H9 (cell line): ENCODE measurements around the gene SHPK. TPM values are rescaled to one million over a fixed set of nuclear protein-coding genes. Genes with fewer than 3 reads are reported as not detected.
A peak's percentile ranks its signal among the peaks of the same experiment; 100 is the strongest.

ENCODE experiments used
- DNase-seq: peaks from one replicate; pipeline ENCODE4 v3.0.0-alpha.2; 2017
- H2AFZ ChIP-seq: one replicate; pipeline ENCODE4 v1.6.1; 2013; ENCODE audit warnings: mild to moderate bottlenecking, low read length, control low read depth, moderate library complexity
- H2AK5ac ChIP-seq: 2 replicates; pipeline ENCODE4 v1.6.1; 2013; ENCODE audit warnings: low read length, control low read depth, mixed read lengths; ENCODE audit not compliant: insufficient read length
- H2BK120ac ChIP-seq: one replicate; pipeline ENCODE4 v1.6.1; 2013; ENCODE audit warnings: low read depth, mild to moderate bottlenecking, low read length, control low read depth, inconsistent platforms; ENCODE audit not compliant: poor library complexity, severe bottlenecking
- H2BK12ac ChIP-seq: 2 replicates; pipeline ENCODE4 v1.6.1; 2013; ENCODE audit warnings: low read length, control low read depth, mixed read lengths, low read depth; ENCODE audit not compliant: insufficient read length
- H2BK15ac ChIP-seq: 2 replicates; pipeline ENCODE4 v1.6.1; 2013; ENCODE audit warnings: low read depth, low read length, control low read depth
- H2BK20ac ChIP-seq: one replicate; pipeline ENCODE4 v1.6.1; 2013; ENCODE audit warnings: low read depth, mild to moderate bottlenecking, low read length, control low read depth, inconsistent platforms; ENCODE audit not compliant: poor library complexity, severe bottlenecking
- H2BK5ac ChIP-seq: 2 replicates; pipeline ENCODE4 v1.6.1; 2013; ENCODE audit warnings: low read length, control low read depth, mixed read lengths; ENCODE audit not compliant: insufficient read length
- H3K14ac ChIP-seq: 2 replicates; pipeline ENCODE4 v1.6.1; 2013; ENCODE audit warnings: low read length, control low read depth; ENCODE audit not compliant: insufficient read depth
- H3K18ac ChIP-seq: 2 replicates; pipeline ENCODE4 v1.6.1; 2013; ENCODE audit warnings: low read depth, mild to moderate bottlenecking, mixed read lengths, low read length, control low read depth; ENCODE audit not compliant: insufficient read length
- H3K23ac ChIP-seq: 2 replicates; pipeline ENCODE4 v1.6.1; 2013; ENCODE audit warnings: low read length, control low read depth, mixed read lengths, low read depth; ENCODE audit not compliant: insufficient read length
- H3K23me2 ChIP-seq: 2 replicates; pipeline ENCODE4 v1.6.1; 2013; ENCODE audit warnings: low read depth, mild to moderate bottlenecking, mixed read lengths, low read length, control low read depth; ENCODE audit not compliant: insufficient read length, poor library complexity, severe bottlenecking
- H3K27ac ChIP-seq: 2 replicates; pipeline ENCODE4 v1.5.1; 2013; ENCODE audit warnings: low read length, control low read depth, mixed read lengths, low read depth; ENCODE audit not compliant: insufficient read length
- H3K27me3 ChIP-seq: 2 replicates; pipeline ENCODE4 v1.6.1; 2013; ENCODE audit warnings: low read length, control low read depth, inconsistent platforms; ENCODE audit not compliant: insufficient read depth
- H3K4ac ChIP-seq: 2 replicates; pipeline ENCODE4 v1.6.1; 2013; ENCODE audit warnings: low read depth, mild to moderate bottlenecking, control low read depth, inconsistent platforms, low read length, moderate library complexity
- H3K4me1 ChIP-seq: 2 replicates; pipeline ENCODE4 v1.6.1; 2013; ENCODE audit warnings: low read length, control low read depth, inconsistent platforms; ENCODE audit not compliant: insufficient read depth
- H3K4me2 ChIP-seq: 2 replicates; pipeline ENCODE4 v1.6.1; 2013; ENCODE audit warnings: low read length, control low read depth, mixed read lengths; ENCODE audit not compliant: insufficient read length, insufficient read depth
- H3K56ac ChIP-seq: 2 replicates; pipeline ENCODE4 v1.6.1; 2013; ENCODE audit warnings: low read depth, mild to moderate bottlenecking, mixed read lengths, low read length, control low read depth; ENCODE audit not compliant: insufficient read length
- H3K79me1 ChIP-seq: 2 replicates; pipeline ENCODE4 v1.6.1; 2013; ENCODE audit warnings: low read depth, mild to moderate bottlenecking, moderate library complexity, low read length, control low read depth, inconsistent platforms; ENCODE audit not compliant: insufficient read depth, poor library complexity, severe bottlenecking
- H3K79me2 ChIP-seq: 2 replicates; pipeline ENCODE4 v1.6.1; 2013; ENCODE audit warnings: low read length, control low read depth, inconsistent platforms; ENCODE audit not compliant: insufficient read depth
- H3K9ac ChIP-seq: 2 replicates; pipeline ENCODE4 v1.6.1; 2013; ENCODE audit warnings: low read length, control low read depth, mixed read lengths; ENCODE audit not compliant: insufficient read length; ENCODE audit errors: extremely low read depth
- H3K9me3 ChIP-seq: one replicate; pipeline ENCODE4 v1.6.1; 2013; ENCODE audit warnings: low read depth, low read length, inconsistent platforms; ENCODE audit not compliant: control insufficient read depth
- H3T11ph ChIP-seq: one replicate; pipeline ENCODE4 v1.6.1; 2013; ENCODE audit warnings: mild to moderate bottlenecking, low read length, control low read depth, inconsistent platforms
- H4K20me1 ChIP-seq: one replicate; pipeline ENCODE4 v1.6.1; 2013; ENCODE audit not compliant: control insufficient read depth, insufficient read length, insufficient read depth
- H4K5ac ChIP-seq: 2 replicates; pipeline ENCODE4 v1.6.1; 2013; ENCODE audit warnings: low read depth, mild to moderate bottlenecking, mixed read lengths, low read length, control low read depth; ENCODE audit not compliant: insufficient read length
- H4K8ac ChIP-seq: replicated peaks from 2 replicates; pipeline ENCODE4 v1.6.1; 2013; ENCODE audit warnings: low read length, control low read depth, mixed read lengths, low read depth; ENCODE audit not compliant: insufficient read length
- H4K91ac ChIP-seq: 2 replicates; pipeline ENCODE4 v1.6.1; 2013; ENCODE audit warnings: low read depth, mild to moderate bottlenecking, moderate library complexity, mixed read lengths, low read length, control low read depth; ENCODE audit not compliant: insufficient read length
- H3K27ac Mint-ChIP-seq, 3 experiments: 2 replicates in 2 of 3; 3 replicates in 1 of 3; pipeline ENCODE4 v1.8.0; 2020 to 2021; ENCODE audit warnings: mixed read lengths in 3 of 3, mild to moderate bottlenecking in 1 of 3, moderate library complexity in 1 of 3
- H3K27me3 Mint-ChIP-seq: 2 replicates; pipeline ENCODE4 v1.8.0; 2021; ENCODE audit warnings: low read depth, mild to moderate bottlenecking, moderate library complexity, mixed read lengths
- H3K36me3 Mint-ChIP-seq, 3 experiments: 2 replicates in 2 of 3; 3 replicates in 1 of 3; pipeline ENCODE4 v1.8.0; 2020 to 2021; ENCODE audit warnings: low read depth in 3 of 3, mixed read lengths in 3 of 3; ENCODE audit not compliant: insufficient read depth in 1 of 3
- H3K4me1 Mint-ChIP-seq, 2 experiments: 2 replicates each; pipeline ENCODE4 v1.8.0; 2020; ENCODE audit warnings: mixed read lengths in 2 of 2
- H3K4me3 Mint-ChIP-seq, 2 experiments: 2 replicates in 1 of 2; 3 replicates in 1 of 2; pipeline ENCODE4 v1.8.0; 2020 to 2021; ENCODE audit warnings: mild to moderate bottlenecking in 2 of 2, mixed read lengths in 2 of 2, moderate library complexity in 1 of 2
- H3K9me3 Mint-ChIP-seq, 2 experiments: 2 replicates in 1 of 2; 3 replicates in 1 of 2; pipeline ENCODE4 v1.8.0; 2020; ENCODE audit warnings: mild to moderate bottlenecking in 2 of 2, mixed read lengths in 2 of 2, moderate library complexity in 1 of 2
- WGBS: extraction: QIAGEN DNeasy Blood & Tissue Kit; methylation state at CpG from one replicate; pipeline ENCODE4 v1.1.7; 2013; ENCODE audit warnings: missing lambda C conversion rate, low lambda C conversion rate, mixed read lengths; ENCODE audit not compliant: insufficient read length; ENCODE audit errors: extremely low coverage; 5-methylcytosine and 5-hydroxymethylcytosine counted together
- total RNA-seq: library from RNA; stranded (reverse); gene quantifications from 2 replicates; pipeline ENCODE4 v1.2.1, GENCODE V29; 2021
- TF ChIP-seq, protein P1 (sequence below): fragments of 200-600 bp; sonication (generic); conservative IDR thresholded peaks from 3 replicates; pipeline ENCODE4 v1.8.0; 2021; ENCODE audit warnings: antibody characterized with exemption, mild to moderate bottlenecking

Gene SHPK
- total RNA-seq, 1 experiment from 2014 or later: 27.0 TPM

GRCh38 chr17:3639981-3640596, 4.0 kb upstream of the SHPK start:
- Histone ChIP-seq H3K9ac (no peak overlapping the region), H2BK5ac (no peak overlapping the region), H2BK20ac (no peak overlapping the region), H4K5ac (no peak overlapping the region), H4K20me1 (no peaks in the 10 kb centered on the region), H3K4me2 (no peak overlapping the region), H2AK5ac (no peak overlapping the region), H3K27ac (no peak overlapping the region), H4K8ac (no peak overlapping the region), H3T11ph (no peak overlapping the region), H3K18ac (no peak overlapping the region), H3K23me2 (peaks cover 11% of the 10 kb centered on the region), H3K27me3 (no peaks in the 10 kb centered on the region), H3K79me1 (no peaks in the 10 kb centered on the region), H2BK12ac (no peak overlapping the region), H2AFZ (no peak overlapping the region), H2BK120ac (no peak overlapping the region), H3K9me3 (no peaks in the 10 kb centered on the region), H3K4me1 (no peaks in the 10 kb centered on the region; the same call in 1 of the 2 replicates), H3K23ac (no peak overlapping the region), H3K79me2 (no peaks in the 10 kb centered on the region), H3K4ac (no peak overlapping the region), H4K91ac (no peak overlapping the region), H2BK15ac (no peak overlapping the region), H3K14ac (no peak overlapping the region), H3K56ac (no peak overlapping the region)
- Mint-ChIP-seq H3K4me3 (no peak overlapping the region), H3K9me3 (no peaks in the 10 kb centered on the region), H3K27me3 (no peaks in the 10 kb centered on the region), H3K36me3 (peaks cover 3 to 25% (median 21%) of the 10 kb centered on the region in 3 experiments; a peak in 6 of 7 replicates), H3K4me1 (peaks cover 20 to 24% of the 10 kb centered on the region in 2 experiments), H3K27ac (peak overlapping the region in 2 of 3 experiments; percentile 3 to 84; a peak in 4 of 7 replicates)
- WGBS: no CpG with 5 or more reads among the region's 7 CpGs
- TF ChIP-seq, protein P1, sequence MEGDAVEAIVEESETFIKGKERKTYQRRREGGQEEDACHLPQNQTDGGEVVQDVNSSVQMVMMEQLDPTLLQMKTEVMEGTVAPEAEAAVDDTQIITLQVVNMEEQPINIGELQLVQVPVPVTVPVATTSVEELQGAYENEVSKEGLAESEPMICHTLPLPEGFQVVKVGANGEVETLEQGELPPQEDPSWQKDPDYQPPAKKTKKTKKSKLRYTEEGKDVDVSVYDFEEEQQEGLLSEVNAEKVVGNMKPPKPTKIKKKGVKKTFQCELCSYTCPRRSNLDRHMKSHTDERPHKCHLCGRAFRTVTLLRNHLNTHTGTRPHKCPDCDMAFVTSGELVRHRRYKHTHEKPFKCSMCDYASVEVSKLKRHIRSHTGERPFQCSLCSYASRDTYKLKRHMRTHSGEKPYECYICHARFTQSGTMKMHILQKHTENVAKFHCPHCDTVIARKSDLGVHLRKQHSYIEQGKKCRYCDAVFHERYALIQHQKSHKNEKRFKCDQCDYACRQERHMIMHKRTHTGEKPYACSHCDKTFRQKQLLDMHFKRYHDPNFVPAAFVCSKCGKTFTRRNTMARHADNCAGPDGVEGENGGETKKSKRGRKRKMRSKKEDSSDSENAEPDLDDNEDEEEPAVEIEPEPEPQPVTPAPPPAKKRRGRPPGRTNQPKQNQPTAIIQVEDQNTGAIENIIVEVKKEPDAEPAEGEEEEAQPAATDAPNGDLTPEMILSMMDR: no peak
- no peak for DNase-seq
